GM21390 (cell line): ENCODE measurements around the gene METTL16.
"Not testable (repeated sequence)": the region's sequence is repeated elsewhere in the genome, so short reads cannot be mapped to it uniquely, and the experiment has no call there.

Experiments
- ATAC-seq: cut with Tn5 transposase; IDR thresholded peaks from one replicate; pipeline ENCODE4 v1.9.1; 2021; ENCODE audit not compliant: unreplicated experiment

Gene METTL16, protein sequence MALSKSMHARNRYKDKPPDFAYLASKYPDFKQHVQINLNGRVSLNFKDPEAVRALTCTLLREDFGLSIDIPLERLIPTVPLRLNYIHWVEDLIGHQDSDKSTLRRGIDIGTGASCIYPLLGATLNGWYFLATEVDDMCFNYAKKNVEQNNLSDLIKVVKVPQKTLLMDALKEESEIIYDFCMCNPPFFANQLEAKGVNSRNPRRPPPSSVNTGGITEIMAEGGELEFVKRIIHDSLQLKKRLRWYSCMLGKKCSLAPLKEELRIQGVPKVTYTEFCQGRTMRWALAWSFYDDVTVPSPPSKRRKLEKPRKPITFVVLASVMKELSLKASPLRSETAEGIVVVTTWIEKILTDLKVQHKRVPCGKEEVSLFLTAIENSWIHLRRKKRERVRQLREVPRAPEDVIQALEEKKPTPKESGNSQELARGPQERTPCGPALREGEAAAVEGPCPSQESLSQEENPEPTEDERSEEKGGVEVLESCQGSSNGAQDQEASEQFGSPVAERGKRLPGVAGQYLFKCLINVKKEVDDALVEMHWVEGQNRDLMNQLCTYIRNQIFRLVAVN

DNA sequence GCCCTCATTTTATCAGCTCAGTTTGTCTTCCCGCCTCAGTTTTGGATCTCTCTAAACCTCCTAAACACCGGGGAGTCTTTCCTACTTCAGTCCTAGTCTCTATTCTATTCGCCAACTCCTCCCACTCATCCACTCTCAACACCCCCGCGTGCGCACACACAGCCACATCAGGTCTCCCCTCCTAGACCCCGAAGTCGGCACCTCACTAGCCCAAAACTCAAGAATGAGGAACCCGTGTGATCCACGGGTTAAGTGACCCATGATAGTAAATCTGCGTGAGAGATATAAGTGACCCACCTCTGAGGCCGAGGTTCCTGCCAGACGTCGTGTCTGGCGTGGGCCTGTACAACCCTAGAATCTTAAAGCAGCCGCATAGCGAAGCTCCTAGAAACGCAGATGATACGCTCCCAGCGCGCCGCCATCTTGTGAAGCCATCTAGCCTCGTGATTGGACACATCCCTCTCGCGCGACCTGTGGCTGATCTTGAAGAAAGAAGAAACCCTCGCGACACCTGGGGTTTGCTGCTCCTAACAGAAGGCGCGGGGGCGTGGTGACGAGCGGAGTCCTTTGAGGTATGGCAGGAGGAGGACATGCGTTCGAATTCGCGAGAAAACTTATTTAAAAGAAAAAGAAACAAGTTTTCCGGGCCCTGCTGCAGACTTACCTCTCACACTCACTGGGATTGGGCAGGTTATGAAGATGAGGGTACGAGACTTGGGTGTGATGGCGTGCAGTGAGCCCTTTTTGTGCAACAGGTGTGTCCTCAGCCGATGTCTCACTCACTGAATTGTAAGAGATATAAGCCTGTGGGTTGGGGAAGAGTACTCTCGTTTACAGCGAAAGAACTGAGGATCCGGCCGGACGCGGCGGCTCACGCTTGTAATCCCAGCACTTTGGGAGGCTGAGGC is at the start of gene METTL16:
TSS of gene METTL16 (minus strand) at position 427 of the 908 bp plus-strand sequence. CDS start 9,557 bp downstream, outside the sequence.
- peak; percentile 98 for ATAC-seq

DNA sequence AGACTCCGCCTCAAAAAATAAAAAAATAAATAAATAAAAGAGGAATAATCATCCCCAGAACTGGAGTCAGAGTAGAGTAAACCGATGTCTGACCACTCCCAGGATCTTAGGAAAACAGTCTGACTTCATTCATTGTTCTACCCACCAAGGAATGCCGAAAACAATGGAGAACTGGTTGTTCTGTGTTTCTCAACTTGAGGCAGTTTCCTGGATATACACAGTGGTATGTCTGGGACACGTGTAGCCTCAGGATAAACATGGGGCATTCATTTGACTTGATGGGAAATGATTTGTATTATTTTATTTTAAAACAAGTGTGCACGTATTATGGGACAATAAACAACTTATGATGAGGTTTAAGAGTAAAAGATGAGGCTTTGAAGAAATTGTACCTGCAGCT is 49.0 kb upstream of the METTL16 start:
- ATAC-seq, result no peak

DNA sequence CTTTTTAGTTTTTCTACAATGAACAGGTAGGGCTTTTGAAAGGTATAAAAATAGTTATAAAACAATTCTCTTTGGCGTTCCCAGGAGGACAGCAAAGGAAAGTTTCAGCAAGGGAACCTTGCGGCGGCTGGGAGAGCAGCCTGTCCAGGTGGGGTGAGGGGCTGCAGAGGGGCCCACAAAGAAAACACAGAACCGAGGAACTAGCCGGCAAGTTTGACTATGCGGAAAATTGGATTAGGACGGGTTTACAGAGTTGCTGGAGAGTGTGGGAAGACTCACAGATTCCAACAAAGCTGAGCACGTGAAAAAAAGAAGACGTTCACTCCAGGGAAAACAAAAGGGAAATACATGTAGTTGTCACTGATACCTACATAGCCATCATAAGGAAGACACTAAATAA is 40.2 kb upstream of the METTL16 start:
- ATAC-seq, result no peak

DNA sequence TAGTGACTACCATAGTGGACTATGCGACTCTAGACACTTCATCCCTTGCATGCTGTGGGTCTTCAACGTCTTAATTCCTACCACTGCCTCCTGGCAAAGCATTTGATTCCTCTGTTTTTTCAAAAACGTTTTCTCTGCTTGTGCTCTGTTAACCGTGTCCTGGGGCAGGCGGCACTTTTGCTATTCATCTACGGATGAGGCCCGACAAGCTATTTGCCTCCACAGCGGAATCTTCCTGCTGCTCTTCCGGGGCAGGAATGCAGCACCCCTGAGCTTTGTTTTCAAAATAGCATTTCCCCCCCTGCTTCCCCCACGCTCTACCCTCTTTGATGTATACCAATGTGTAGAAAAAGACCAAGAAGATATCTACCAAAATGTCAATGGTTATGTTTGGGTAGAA is 39.8 kb upstream of the METTL16 start:
- ATAC-seq, result no peak

DNA sequence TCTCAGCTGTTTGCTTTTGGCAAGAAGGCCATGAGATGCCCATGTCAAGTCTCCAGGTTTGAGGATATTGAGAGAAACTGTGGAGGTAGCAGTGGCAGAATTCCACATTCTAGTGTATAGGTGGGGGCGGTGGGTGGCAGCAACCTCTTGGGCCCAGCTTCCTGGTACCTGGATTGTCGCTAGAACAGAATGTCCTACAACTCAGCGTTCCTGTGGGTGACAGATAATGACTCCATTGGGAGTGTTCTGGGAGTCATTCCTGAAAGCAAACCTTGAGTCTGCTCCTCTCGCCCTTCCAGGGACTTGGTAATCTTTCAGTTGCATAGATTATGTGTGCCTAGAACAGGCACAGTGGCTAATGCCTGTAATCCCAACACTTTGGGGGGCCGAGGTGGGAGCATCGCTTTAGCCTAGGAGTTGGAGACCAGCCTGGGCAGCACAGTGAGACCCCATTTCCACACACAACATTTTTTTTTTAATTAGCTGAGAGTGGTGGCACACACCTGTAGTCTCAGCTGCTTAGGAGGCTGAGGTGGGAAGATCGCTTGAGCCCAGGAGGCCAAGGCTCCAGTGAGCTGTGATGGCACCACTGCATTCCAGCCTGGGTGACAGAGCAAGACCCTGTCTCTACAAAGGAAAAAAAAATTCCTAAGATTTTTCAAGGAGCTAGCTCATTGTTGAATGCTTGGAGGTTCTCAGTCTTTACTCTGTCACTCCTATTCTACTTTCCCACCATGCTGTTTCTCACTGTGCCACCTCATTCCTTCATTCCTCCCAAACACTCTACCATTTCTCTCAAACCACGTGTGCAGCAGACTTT is 37.9 kb upstream of the METTL16 start:
- ATAC-seq, result no peak

DNA sequence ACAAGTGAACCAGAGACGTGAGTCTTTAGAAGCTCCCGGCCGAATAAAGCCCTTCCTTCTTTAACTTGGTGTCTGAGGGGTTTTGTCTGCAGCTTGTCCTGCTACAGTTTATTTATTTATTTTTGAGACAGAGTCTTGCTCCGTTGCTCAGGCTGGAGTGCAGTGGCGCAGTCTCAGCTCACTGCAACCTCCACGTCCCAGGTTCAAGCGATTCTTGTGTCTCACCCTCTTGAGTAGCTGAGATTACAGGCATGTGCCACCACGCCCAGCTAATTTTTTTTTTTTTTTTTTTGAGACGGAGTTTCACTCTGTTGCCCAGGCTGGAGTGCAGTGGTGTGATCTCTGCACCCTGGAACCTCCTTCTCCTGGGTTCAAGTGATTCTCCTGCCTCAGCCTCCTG is 36.3 kb upstream of the METTL16 start:
- not testable (repeated sequence) for ATAC-seq

DNA sequence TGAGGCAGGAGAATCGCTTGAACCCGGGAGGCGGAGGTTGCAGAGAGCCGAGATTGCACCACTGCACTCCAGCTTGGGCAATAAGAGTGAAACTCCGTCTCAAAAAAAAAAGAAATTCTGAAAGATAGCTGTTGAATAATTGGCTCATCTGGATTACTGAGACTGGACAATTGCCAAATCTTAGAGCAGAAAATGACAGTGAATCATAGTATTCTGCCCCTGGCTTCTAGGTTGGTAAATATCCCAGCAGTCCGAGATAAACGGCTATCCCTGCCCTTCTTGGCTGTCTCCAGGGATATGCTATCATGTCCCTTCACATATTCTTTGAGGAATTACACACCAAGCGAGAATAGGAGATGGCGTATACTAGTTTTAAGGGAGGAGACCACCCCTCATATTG is 35.5 kb upstream of the METTL16 start:
- ATAC-seq, result no peak

DNA sequence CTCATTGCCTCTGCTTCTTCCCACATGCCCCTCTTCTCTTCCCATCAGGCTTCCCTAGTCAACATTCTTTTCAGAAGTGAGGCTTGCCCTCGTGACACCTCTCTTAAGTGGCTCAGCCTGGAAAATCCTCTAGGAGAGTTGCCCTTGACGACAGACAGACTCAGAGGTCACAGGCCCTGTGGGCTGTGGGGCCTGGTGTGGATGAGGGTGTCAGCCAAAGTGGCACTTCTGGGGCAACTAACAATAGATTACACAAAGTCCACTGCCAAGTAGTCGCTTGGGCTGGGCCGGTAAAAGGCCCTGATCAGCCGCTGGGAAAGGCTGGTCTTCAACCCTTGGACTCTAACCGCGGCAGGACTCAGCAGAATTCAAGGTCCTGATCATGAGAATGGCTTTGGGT is 33.7 kb upstream of the METTL16 start:
- no peak for ATAC-seq

DNA sequence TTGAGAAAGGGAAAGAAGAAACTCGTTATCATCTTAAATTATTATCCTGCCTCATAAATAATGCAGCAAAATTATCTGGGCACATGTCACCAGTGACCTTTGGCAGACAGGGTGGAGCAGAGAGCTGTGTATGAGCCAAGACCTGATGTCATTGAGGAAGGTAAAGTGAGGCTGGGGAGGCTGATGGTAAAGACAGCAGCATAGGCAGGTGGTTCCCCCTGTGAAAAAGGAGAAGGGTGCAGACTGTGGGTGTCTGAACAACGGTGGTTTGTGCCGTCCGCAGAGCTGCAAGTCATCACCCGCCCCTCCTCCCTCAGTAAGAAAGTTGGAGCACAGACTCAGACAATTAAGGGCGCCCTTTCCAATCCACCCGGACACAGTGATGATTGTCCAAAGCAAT is 30.8 kb upstream of the METTL16 start:
- ATAC-seq, result no peak

DNA sequence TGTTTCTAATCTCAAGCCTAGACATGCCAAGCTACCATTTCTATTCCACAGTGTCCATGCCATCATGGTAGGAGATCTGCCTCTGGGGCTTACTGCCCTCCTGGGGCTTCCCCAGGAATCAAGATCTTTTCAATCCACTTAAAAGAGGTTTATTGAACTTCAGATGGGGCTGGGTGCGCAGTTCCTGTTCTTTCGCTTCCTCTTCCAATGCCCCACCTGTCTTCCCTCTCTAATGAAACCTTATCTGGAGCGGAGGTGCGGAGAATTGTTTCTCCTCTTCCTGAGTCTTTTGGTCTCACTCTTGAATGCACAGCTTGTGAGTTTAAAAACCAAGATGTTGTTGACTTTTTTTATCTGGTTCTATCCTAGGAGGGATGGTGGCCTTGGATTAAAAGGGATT is 30.4 kb upstream of the METTL16 start:
- no peak for ATAC-seq

DNA sequence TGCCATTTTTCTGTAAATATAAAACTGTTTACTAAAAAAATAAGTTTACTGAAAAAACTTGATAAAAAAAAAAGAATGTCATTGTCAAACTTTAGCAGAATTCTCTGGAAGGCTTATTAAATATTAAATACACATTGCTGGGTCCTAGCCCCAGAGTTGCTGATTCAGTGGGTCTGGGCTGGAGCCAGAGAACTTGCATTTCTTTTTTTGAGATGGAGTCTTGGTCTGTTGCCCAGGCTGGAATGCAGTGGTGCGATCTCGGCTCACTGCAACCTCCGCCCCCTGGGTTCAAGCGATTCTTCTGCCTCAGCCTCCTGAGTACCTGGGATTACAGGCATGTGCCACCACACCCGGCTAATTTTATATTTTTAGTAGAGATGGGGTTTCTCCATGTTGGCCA is 25.9 kb upstream of the METTL16 start:
- not testable (repeated sequence) for ATAC-seq

DNA sequence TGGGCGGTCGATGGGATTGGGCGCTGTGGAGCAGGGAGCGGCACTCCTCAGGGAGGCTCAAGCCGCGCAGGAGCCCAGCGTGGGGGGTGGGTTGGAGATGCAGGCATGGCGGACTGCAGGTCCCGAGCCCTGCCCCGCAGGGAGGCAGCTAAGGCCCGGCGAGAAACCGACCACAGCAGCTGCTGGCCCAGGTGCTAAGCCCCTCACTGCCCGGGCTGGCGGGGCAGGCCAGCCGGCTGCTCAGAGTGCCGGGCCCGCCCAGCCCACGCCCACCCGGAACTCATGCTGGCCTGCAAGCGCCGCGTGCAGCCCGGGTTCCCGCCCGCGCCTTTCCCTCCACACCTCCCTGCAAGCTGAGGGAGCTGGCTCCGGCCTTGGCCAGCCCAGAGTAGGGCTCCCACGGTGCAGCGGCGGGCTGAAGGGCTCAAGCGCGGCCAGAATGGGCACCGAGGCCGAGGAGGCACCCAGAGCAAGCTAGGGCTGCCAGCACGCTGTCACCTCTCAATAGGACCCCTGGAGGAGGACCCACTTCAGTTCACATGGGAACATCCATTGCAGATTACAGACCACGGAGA is 20.5 kb upstream of the METTL16 start:
- ATAC-seq, result no peak

DNA sequence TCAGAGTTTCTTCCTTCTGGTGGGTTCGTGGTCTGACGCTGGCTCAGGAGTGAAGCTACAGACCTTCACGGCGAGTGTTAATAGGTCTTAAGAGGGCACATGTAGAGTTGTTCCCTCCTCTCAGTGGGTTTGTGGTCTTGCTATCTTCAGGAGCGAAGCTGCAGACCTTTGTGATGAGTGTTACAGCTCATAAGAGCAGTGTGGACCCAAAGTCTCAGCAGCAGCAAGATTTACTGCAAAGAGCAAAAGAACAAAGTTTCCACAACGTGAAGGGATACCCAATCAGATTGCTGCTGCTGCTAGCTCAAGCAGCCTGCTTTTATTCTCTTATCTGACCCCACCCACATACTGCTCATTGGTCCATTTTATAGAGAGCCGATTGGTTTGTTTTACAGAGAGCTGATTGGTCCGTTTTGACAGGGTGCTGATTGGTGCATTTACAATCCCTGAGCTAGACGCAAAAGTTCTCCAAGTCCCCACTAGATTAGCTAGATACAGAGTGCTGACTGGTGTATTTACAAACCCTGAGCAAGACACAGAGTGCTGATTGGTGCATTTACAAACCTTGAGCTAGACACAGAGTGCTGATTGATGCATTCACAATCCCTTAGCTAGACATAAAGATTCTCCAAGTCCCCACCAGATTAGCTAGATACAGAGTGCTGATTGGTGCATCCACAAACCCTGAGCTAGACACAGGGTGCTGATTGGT is 19.7 kb upstream of the METTL16 start:
- ATAC-seq, result not testable (repeated sequence)

DNA sequence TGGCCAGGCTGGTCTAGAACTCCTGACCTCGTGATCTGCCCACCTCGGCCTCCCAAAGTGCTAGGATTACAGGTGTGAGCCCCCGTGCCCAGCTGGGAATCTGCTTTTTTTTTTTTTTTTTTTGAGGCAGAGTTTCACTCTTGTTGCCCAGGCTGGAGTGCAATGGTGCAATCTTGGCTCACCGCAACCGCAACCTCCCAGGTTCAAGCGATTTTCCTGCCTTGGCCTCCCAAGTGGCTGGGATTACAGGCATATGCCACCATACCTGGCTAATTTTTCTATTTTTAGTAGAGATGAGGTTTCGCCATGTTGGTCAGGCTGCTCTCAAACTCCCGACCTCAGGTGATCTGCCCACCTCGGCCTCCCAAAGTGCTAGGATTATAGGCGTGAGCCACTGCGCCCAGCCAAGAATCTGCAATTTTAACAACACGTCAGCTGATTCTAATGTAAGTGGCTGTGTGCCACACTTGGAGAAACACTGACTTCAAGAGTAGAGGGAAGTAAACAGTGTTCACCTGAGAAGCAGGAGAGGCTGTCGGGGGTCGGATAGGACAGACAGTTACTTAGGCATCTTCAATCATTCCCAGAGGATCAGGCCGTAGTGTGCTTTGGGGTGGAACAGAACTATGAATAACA is 10.2 kb upstream of the METTL16 start:
- not testable (repeated sequence) for ATAC-seq

DNA sequence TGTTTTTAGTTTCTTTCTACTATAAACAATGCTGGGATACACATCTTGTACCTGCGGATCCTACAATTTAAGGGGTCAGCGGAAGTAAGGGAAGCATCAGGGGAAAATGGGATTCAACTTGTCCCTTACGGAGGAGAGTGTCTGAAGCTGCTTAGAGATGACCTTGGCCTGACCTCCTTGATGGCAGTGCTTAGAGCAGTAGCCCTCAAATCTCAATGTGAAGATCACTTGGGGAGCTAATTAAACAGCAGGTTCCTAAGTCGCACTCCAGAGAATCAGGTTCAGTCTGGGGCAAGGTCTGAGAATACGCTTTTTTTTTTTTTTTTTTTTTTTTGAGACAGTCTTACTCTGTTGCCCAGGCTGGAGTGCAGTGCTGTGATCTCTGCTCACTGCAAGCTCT is 9.6 kb upstream of the METTL16 start:
- no peak for ATAC-seq

DNA sequence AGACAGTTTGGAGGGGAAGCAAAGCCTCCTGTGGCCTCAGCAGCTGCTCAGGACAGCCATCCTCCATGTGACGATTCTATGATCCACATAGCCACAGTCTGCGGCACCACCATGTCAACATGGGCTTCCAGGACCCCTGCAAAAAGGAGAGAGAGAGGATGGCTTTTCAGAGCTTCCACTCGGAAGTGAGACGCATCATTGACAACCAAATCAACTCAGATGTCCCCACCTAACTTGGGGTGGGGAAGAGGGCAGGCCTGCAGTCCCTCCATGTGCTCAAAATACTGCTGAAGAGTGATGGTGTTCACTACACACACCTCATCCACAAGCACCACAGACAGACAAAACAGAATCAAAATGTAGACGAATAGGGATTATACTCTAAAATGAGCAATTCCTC is 5.9 kb upstream of the METTL16 start:
- ATAC-seq, result no peak

DNA sequence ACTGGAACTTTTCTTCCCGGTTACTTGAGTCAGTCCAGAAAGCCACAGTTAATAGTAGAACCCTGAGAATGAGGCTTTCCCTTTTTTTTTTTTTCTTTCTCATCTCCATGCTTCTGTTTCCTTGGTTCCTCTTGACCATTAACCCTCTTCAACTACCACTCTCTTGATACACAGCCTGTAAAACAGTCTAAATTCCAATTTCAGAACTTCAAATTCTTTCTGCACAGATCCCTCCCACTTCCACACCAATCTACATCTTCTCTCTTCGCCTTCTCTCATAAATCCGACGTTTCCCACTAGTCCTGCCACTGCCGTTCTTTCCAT is 588 bp downstream of the METTL16 start:
- ATAC-seq, result no peak

DNA sequence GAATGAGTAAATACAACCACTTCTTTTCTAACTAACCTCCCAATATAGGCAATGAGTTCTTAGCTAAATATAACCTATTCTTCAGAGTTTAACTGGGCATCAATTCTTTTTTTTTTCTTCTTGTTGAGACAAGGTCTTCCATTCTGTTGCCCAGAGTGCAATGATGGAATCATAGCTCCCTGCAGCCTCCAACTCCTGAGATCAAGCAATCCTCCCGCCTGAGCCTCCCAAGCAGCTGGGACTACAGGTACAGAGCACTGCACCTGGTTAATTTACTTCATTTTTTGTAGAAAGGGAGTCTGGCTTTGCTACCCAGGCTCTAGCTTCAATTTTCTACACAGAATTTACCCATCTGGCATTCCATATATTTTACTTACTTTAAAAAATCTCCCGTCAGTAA is 1.1 kb downstream of the METTL16 start:
- ATAC-seq, result no peak

DNA sequence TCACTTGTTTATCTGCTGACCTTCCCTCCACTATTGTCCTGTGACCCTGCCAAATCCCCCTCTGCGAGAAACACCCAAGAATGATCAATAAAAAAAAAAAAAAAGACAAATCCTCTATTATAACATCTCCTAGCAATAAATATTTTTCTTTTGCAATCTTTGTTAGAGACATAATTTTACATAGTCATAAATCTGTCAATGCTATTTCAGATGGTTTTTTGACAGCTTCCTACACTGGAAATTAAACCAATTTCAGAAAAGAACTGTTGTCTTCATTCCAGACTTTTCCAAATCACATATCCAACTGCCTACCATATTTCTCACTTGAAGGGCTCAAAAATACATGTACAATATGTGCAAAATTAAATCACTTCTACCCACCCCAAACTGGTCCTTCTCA is 3.7 kb downstream of the METTL16 start:
- no peak for ATAC-seq

DNA sequence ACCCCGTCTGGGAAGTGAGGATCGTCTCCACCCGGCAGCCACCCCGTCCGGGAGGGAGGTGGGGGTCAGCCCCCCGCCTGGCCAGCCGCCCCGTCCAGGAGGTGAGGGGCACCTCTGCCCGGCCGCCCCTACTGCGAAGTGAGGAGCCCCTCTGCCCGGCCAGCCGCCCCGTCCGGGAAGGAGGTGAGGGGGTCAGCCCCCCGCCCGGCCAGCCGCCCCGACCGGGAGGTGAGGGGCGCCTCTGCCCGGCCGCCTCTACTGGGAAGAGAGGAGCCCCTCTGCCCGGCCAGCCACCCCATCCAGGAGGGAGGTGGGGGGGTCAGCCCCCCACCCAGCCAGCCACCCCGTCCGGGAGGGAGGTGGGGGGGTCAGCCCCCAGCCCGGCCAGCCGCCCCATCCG is 4.7 kb downstream of the METTL16 start:
- ATAC-seq, result not testable (repeated sequence)
